SK-N-SH (cell line): ENCODE measurements around the gene ZNF19. TPM values are rescaled to one million over a fixed set of nuclear protein-coding genes. Genes with fewer than 3 reads are reported as not detected.
A peak's percentile ranks its signal among the peaks of the same experiment; 100 is the strongest.

Source experiments
- CTCF ChIA-PET: fragments of 300-600, 350-600 bp; formaldehyde crosslinking; extraction: SDS; loops from one replicate; lab custom pipeline; 2021; lab: Yijun Ruan, JAX
- POLR2A ChIA-PET: fragments of 350-600 bp; sonication (Branson Sonifier 250); formaldehyde crosslinking; extraction: SDS; loops from one replicate; lab custom pipeline; 2020; ENCODE audit warnings: antibody characterized with exemption, inconsistent platforms; lab: Yijun Ruan, JAX
- DNase-seq: peaks from one replicate; pipeline ENCODE4 v3.0.0; 2012
- H2AFZ ChIP-seq: fragments of 200-600 bp; sonication (generic); 2 replicates; pipeline ENCODE4 v1.8.1; 2016; ENCODE audit warnings: antibody characterized with exemption, mild to moderate bottlenecking, low read depth
- H3F3A ChIP-seq: fragments of 200-600 bp; sonication (generic); replicated peaks from 2 replicates; pipeline ENCODE3; 2016; ENCODE audit warnings: antibody characterized with exemption, mild to moderate bottlenecking; ENCODE audit not compliant: insufficient read depth
- H3K27ac ChIP-seq, 2 experiments: fragments of 200-500 bp in 1 of 2; fragments of 200-600 bp in 1 of 2; sonication (Bioruptor generic) in 1 of 2; sonication (generic), shearing (Covaris generic) in 1 of 2; 2 replicates each; pipeline versions ENCODE4 v1.5.1 to v1.6.1; 2014 to 2016; ENCODE audit warnings: low read depth in 2 of 2, inconsistent platforms in 1 of 2, low read length in 1 of 2, mild to moderate bottlenecking in 1 of 2, mixed read lengths in 1 of 2
- H3K27me3 ChIP-seq: fragments of 200-600 bp; sonication (generic), shearing (Covaris generic); 2 replicates; pipeline ENCODE4 v1.6.1; 2016; ENCODE audit warnings: mixed run types; ENCODE audit not compliant: insufficient read depth
- H3K36me3 ChIP-seq, 2 experiments: fragments of 200-500 bp in 1 of 2; fragments of 200-600 bp in 1 of 2; sonication (Bioruptor generic) in 1 of 2; sonication (generic) in 1 of 2; replicated peaks in 1 of 2; 2 replicates each; pipeline versions ENCODE3 to v1.5.1; 2014 to 2016; ENCODE audit warnings: low read length in 1 of 2, mild to moderate bottlenecking in 1 of 2; ENCODE audit not compliant: insufficient read depth in 2 of 2, control insufficient read depth in 1 of 2
- H3K4me1 ChIP-seq, 2 experiments: fragments of 200-500 bp in 1 of 2; fragments of 200-600 bp in 1 of 2; sonication (Bioruptor generic) in 1 of 2; sonication (generic), shearing (Covaris generic) in 1 of 2; 2 replicates each; pipeline versions ENCODE4 v1.5.1 to v1.6.1; 2014 to 2016; ENCODE audit warnings: low read depth in 1 of 2, low read length in 1 of 2, mixed run types in 1 of 2; ENCODE audit not compliant: insufficient read depth in 2 of 2, control insufficient read depth in 1 of 2
- H3K4me2 ChIP-seq: fragments of 200-600 bp; sonication (generic), shearing (Covaris generic); 2 replicates; pipeline ENCODE4 v1.6.1; 2017; ENCODE audit warnings: mixed run types
- H3K4me3 ChIP-seq, 2 experiments: fragments of 200-500 bp in 1 of 2; fragments of 200-600 bp in 1 of 2; sonication (Bioruptor generic) in 1 of 2; sonication (generic), shearing (Covaris generic) in 1 of 2; 2 replicates each; pipeline versions ENCODE4 v1.5.1 to v1.8.1; 2014 to 2016; ENCODE audit warnings: low read depth in 2 of 2, inconsistent platforms in 1 of 2, low read length in 1 of 2, mild to moderate bottlenecking in 1 of 2, mixed read lengths in 1 of 2, moderate library complexity in 1 of 2
- H3K79me2 ChIP-seq: fragments of 200-600 bp; sonication (generic); 2 replicates; pipeline ENCODE4 v1.8.1; 2017; ENCODE audit warnings: mild to moderate bottlenecking; ENCODE audit not compliant: insufficient read depth
- H3K9ac ChIP-seq: fragments of 200-600 bp; sonication (generic); 2 replicates; pipeline ENCODE4 v1.6.1; 2017; ENCODE audit warnings: mixed run types
- H3K9me2 ChIP-seq: fragments of 200-600 bp; sonication (generic); 2 replicates; pipeline ENCODE4 v1.6.1; 2017; ENCODE audit warnings: mixed run types
- H3K9me3 ChIP-seq: fragments of 200-600 bp; sonication (generic); 2 replicates; pipeline ENCODE4 v1.6.1; 2017; ENCODE audit warnings: mixed run types, mild to moderate bottlenecking, moderate library complexity
- H4K20me1 ChIP-seq: fragments of 200-600 bp; sonication (generic); 2 replicates; pipeline ENCODE4 v1.6.1; 2017; ENCODE audit warnings: mild to moderate bottlenecking, mixed run types; ENCODE audit not compliant: insufficient read depth
- CHD2 ChIP-seq: fragments of 150-350 bp; IDR thresholded peaks from 2 replicates; pipeline ENCODE4 v1.6.1; 2018; ENCODE audit warnings: low read length; ENCODE audit not compliant: partially characterized antibody
- EP300 ChIP-seq, 2 experiments: IDR thresholded peaks; 2 replicates each; pipeline versions ENCODE4 v1.4.0 to v1.6.1; 2012; ENCODE audit warnings: borderline replicate concordance in 1 of 2, low read depth in 1 of 2, low read length in 1 of 2
- FOSL2 ChIP-seq: IDR thresholded peaks from 2 replicates; pipeline ENCODE4 v1.4.0; 2012; ENCODE audit warnings: low read depth, mild to moderate bottlenecking, moderate library complexity, borderline replicate concordance
- FOXM1 ChIP-seq: IDR thresholded peaks from 2 replicates; pipeline ENCODE4 v1.4.0; 2012; ENCODE audit warnings: low read depth, mild to moderate bottlenecking
- GABPA ChIP-seq: IDR thresholded peaks from 2 replicates; pipeline ENCODE4 v1.4.0; 2012; ENCODE audit warnings: low read depth, mild to moderate bottlenecking
- GATA2 ChIP-seq: sonication (generic); formaldehyde crosslinking; IDR thresholded peaks from 2 replicates; pipeline ENCODE4 v1.5.0; 2020; ENCODE audit warnings: mild to moderate bottlenecking, missing genetic modification reagents
- MXI1 ChIP-seq: IDR thresholded peaks from 2 replicates; pipeline ENCODE4 v1.6.1; 2012; ENCODE audit warnings: mild to moderate bottlenecking, low read depth, low read length, improper control_type of control experiment
- POLR2AphosphoS5 ChIP-seq: IDR thresholded peaks from 2 replicates; pipeline ENCODE4 v1.6.1; 2012; ENCODE audit warnings: low read depth, low read length
- RAD21 ChIP-seq: IDR thresholded peaks from 2 replicates; pipeline ENCODE4 v1.6.1; 2012; ENCODE audit warnings: mild to moderate bottlenecking, low read length
- RFX5 ChIP-seq: IDR thresholded peaks from 2 replicates; pipeline ENCODE4 v1.6.1; 2012; ENCODE audit warnings: mild to moderate bottlenecking, improper control_type of control experiment, low read length
- RXRA ChIP-seq: IDR thresholded peaks from 2 replicates; pipeline ENCODE4 v1.4.0; 2012; ENCODE audit warnings: low read depth, mild to moderate bottlenecking, borderline replicate concordance
- SIN3A ChIP-seq: IDR thresholded peaks from 2 replicates; pipeline ENCODE4 v1.6.1; 2012; ENCODE audit warnings: low read depth, mild to moderate bottlenecking, low read length, moderate library complexity, borderline replicate concordance
- TAF1 ChIP-seq: IDR thresholded peaks from 2 replicates; pipeline ENCODE4 v1.6.1; 2012; ENCODE audit warnings: low read depth, mild to moderate bottlenecking, low read length, moderate library complexity, borderline replicate concordance
- TCF12 ChIP-seq: IDR thresholded peaks from 2 replicates; pipeline ENCODE4 v1.4.0; 2012
- YY1 ChIP-seq: IDR thresholded peaks from 2 replicates; pipeline ENCODE4 v1.4.0; 2012; ENCODE audit warnings: low read depth, mild to moderate bottlenecking
- WGBS: methylation state at CpG from one replicate; pipeline ENCODE4 v1.1.6; 2017; ENCODE audit warnings: low lambda C conversion rate; 5-methylcytosine and 5-hydroxymethylcytosine counted together
- polyA plus RNA-seq, 3 experiments: library from polyadenylated mRNA; depleted of rRNA; stranded (reverse); fragments of >200 nt; gene quantifications; 2 replicates each; pipeline ENCODE4 v1.2.3, GENCODE V29; 2012
- TF ChIP-seq, protein P1 (sequence below): IDR thresholded peaks from 2 replicates; pipeline ENCODE4 v1.6.1; 2012; ENCODE audit warnings: mild to moderate bottlenecking, low read depth, low read length, moderate library complexity
- TF ChIP-seq, protein P2 (sequence below): IDR thresholded peaks from 2 replicates; pipeline ENCODE4; 2012
- TF ChIP-seq, protein P3 (sequence below): fragments of 150-350 bp; IDR thresholded peaks from 2 replicates; pipeline ENCODE4 v1.6.1; 2017; ENCODE audit warnings: antibody characterized with exemption, low read length, low read depth, borderline replicate concordance
- TF ChIP-seq, protein P4 (sequence below): IDR thresholded peaks from 2 replicates; pipeline ENCODE4 v1.4.0; 2012; ENCODE audit warnings: low read depth, borderline replicate concordance
- TF ChIP-seq, protein P5 (sequence below): fragments of 200-600 bp; sonication (generic); IDR thresholded peaks from 2 replicates; pipeline ENCODE4 v1.6.1; 2017; ENCODE audit warnings: antibody characterized with exemption, mild to moderate bottlenecking, moderate library complexity
- TF ChIP-seq, protein P6 (sequence below): IDR thresholded peaks from 2 replicates; pipeline ENCODE4 v1.4.0; 2012; ENCODE audit warnings: low read depth

Gene ZNF19
- polyA plus RNA-seq, 1 of the 3 experiments (the other 2 are of a cell fraction): 1.4 TPM

DNA sequence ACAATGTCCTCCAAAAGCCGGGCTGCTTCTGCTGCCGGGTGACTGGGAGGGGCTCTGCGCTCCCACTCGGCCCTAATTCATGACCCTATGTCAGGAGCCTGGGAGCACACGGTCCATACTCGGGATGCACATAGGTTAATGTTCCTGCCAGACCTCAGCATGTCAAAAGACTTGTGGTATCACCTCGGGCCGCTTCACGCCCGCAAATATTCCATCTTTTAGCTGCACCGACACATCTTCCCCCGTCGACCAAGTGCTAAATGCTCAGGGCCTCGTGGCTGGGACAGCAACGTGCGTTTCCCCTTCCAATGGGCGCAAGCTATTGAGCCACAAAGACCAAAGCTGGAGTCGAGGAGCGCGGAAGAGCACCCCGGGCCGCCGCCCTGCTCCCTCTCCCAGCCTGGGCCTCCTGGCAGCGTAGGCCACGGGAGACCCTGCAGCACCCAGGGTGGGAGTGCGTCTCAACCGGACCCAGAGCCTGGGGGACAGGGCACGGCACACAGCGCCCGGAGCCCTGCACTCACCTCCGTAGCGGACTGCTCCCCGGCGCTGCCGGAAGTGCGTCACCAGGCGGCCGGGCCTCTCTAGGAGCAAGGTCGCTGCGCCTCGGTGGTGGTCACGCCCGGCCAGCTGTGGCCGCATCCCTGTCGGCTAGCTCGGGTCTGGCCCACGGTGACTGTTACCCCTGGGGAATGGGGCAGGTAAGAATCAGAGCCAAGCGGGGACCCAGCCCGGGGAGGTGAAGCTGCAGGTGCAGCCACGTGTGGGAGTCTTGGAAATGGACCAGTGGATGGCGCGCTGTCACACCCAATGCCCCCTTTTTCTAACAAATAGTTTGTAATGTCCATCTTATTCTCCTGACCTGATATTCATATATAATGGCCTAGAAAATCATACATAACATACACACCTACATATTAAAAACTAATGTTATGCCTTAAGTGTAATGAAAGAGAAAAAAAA lies 27.2 kb downstream of the ZNF19 start, which contains the start of gene ZNF23:
TSS of gene ZNF23 (minus strand) at position 562 of the 963 bp plus-strand sequence. CDS start 5,451 bp downstream, outside the sequence.
- Histone ChIP-seq H4K20me1 (no peaks in the 10 kb centered on the region), H3K27me3 (no peaks in the 10 kb centered on the region), H3K4me1 (peaks cover 3 to 11% of the 10 kb centered on the region in 2 experiments; a peak in 3 of 4 replicates), H3K9ac (peak within 1 kb of the TSS; percentile 85), H3K4me2 (peak within 1 kb of the TSS; percentile 92), H3K36me3 (peaks cover 0 to 5% of the 10 kb centered on the region in 2 experiments), H3K79me2 (peaks cover 43% of the 10 kb centered on the region), H3F3A (peaks cover 3% of the 10 kb centered on the region), H3K9me3 (no peaks in the 10 kb centered on the region), H3K9me2 (no peaks in the 10 kb centered on the region), H3K27ac (peak within 1 kb of the TSS; percentile 60 to 77), H3K4me3 (peak within 1 kb of the TSS; percentile 96 to 98), H2AFZ (peak within 1 kb of the TSS; percentile 80)
- ChIA-PET POLR2A (interaction anchor here (0.9 to 1.8 kb wide), 6 partner anchors 11 to 103 kb away, joined by 3 to 31 read pairs (median 4); no protein-coding TSS in a partner anchor), CTCF (interaction anchor here (1.0 to 2.7 kb wide), 3 partner anchors 21 to 149 kb away, joined by 6 to 19 read pairs (median 10); no protein-coding TSS in a partner anchor)
- peak; percentile 96 for DNase-seq
- WGBS: 0% methylated on average over 9 of the region's 52 CpGs
- TF ChIP-seq EP300 (IDR thresholded peaks at IDR 0.05; ENCODE audit: borderline replicate concordance in 1 of 2, low read depth in 1 of 2, low read length in 1 of 2) (no peak; a peak in 1 of 4 replicates), TCF12 (peak; percentile 51; the same call in 1 of the 2 replicates), GABPA (peak; percentile 92), SIN3A (peak; percentile 91; the same call in 1 of the 2 replicates), FOXM1 (no peak), CHD2 (peak; percentile 57), YY1 (0 out of 2 replicates have a peak, but pooled peaks have one; percentile 38), MXI1 (peak; percentile 97), RFX5 (no peak), RXRA (no peak), FOSL2 (no peak), POLR2AphosphoS5 (peak; percentile 96), RAD21 (no peak), GATA2 (no peak), TAF1 (peak; percentile 92)
- TF ChIP-seq, protein P1, sequence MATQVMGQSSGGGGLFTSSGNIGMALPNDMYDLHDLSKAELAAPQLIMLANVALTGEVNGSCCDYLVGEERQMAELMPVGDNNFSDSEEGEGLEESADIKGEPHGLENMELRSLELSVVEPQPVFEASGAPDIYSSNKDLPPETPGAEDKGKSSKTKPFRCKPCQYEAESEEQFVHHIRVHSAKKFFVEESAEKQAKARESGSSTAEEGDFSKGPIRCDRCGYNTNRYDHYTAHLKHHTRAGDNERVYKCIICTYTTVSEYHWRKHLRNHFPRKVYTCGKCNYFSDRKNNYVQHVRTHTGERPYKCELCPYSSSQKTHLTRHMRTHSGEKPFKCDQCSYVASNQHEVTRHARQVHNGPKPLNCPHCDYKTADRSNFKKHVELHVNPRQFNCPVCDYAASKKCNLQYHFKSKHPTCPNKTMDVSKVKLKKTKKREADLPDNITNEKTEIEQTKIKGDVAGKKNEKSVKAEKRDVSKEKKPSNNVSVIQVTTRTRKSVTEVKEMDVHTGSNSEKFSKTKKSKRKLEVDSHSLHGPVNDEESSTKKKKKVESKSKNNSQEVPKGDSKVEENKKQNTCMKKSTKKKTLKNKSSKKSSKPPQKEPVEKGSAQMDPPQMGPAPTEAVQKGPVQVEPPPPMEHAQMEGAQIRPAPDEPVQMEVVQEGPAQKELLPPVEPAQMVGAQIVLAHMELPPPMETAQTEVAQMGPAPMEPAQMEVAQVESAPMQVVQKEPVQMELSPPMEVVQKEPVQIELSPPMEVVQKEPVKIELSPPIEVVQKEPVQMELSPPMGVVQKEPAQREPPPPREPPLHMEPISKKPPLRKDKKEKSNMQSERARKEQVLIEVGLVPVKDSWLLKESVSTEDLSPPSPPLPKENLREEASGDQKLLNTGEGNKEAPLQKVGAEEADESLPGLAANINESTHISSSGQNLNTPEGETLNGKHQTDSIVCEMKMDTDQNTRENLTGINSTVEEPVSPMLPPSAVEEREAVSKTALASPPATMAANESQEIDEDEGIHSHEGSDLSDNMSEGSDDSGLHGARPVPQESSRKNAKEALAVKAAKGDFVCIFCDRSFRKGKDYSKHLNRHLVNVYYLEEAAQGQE: peak; percentile 52; the same call in 1 of the 2 replicates
- TF ChIP-seq, protein P2, sequence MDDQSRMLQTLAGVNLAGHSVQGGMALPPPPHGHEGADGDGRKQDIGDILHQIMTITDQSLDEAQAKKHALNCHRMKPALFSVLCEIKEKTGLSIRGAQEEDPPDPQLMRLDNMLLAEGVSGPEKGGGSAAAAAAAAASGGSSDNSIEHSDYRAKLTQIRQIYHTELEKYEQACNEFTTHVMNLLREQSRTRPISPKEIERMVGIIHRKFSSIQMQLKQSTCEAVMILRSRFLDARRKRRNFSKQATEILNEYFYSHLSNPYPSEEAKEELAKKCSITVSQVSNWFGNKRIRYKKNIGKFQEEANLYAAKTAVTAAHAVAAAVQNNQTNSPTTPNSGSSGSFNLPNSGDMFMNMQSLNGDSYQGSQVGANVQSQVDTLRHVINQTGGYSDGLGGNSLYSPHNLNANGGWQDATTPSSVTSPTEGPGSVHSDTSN: peak; percentile 36; the same call in 1 of the 2 replicates
- TF ChIP-seq, protein P3, sequence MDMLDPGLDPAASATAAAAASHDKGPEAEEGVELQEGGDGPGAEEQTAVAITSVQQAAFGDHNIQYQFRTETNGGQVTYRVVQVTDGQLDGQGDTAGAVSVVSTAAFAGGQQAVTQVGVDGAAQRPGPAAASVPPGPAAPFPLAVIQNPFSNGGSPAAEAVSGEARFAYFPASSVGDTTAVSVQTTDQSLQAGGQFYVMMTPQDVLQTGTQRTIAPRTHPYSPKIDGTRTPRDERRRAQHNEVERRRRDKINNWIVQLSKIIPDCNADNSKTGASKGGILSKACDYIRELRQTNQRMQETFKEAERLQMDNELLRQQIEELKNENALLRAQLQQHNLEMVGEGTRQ: no peak
- TF ChIP-seq, protein P4, sequence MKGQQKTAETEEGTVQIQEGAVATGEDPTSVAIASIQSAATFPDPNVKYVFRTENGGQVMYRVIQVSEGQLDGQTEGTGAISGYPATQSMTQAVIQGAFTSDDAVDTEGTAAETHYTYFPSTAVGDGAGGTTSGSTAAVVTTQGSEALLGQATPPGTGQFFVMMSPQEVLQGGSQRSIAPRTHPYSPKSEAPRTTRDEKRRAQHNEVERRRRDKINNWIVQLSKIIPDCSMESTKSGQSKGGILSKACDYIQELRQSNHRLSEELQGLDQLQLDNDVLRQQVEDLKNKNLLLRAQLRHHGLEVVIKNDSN: no peak
- TF ChIP-seq, protein P5, sequence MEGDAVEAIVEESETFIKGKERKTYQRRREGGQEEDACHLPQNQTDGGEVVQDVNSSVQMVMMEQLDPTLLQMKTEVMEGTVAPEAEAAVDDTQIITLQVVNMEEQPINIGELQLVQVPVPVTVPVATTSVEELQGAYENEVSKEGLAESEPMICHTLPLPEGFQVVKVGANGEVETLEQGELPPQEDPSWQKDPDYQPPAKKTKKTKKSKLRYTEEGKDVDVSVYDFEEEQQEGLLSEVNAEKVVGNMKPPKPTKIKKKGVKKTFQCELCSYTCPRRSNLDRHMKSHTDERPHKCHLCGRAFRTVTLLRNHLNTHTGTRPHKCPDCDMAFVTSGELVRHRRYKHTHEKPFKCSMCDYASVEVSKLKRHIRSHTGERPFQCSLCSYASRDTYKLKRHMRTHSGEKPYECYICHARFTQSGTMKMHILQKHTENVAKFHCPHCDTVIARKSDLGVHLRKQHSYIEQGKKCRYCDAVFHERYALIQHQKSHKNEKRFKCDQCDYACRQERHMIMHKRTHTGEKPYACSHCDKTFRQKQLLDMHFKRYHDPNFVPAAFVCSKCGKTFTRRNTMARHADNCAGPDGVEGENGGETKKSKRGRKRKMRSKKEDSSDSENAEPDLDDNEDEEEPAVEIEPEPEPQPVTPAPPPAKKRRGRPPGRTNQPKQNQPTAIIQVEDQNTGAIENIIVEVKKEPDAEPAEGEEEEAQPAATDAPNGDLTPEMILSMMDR: peak; percentile 42
- TF ChIP-seq, protein P6, sequence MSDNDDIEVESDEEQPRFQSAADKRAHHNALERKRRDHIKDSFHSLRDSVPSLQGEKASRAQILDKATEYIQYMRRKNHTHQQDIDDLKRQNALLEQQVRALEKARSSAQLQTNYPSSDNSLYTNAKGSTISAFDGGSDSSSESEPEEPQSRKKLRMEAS: peak; percentile 80; the same call in 1 of the 2 replicates
